DMS53 treated with DMSO at 0.1 percent for 48 hours (cell line): ENCODE measurements around the gene FAM193B.

Source experiments
- DNase-seq: peaks from one replicate; lab custom pipeline; 2025; ENCODE audit not compliant: unreplicated experiment; lab: John Stamatoyannopoulos, UW

The FAM193B gene

DNA sequence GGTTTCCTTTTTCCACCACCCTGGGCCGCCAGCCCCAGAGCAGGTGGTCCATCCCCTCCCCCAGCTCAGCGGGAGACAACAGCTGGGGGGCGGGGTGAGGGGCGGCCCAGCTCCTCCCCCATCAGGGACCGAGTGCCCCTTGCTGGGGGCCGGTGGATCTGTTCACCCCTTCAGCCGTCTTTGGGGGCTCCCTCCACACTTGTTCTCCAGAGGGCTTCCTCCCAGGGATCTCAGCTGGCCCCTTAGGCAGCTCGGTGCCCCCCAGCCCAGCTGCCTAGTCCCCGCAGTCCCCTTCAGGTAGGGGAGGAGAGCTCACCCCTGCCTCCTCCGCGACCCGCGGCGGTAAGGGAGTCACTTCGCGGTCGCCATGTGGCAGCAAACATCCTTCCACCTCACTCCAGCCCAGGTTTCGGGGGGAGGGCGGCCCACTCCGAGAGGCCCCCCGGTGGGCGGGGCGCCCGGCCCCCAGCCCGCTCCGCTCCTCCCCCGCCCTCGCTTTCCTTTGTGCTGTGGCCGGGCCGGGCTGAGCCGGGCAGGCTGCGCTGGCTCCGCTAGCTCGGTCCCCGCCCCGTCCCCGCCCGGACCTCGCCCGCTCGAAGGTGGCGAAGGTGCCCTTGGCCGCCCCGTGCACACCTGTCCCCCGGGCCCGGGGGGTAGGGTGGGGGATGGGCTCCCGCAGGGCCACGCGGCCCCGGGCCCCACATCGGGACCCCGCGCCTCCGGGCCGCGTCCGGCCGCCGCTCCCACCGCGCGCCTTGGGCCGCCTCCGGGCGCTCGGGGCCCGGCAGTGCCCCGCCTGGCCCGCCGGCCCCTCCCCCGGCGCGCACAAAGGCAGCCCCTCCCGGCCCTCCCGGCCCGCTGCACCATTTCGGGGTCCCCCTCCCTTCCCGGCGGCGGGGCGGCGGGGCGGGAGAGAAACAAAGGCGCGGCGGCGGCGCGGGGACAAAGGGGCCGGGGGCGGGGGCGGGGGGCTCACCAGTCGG, 81.6 kb downstream of the FAM193B start:
- DNase-seq = peak; percentile 6

DNA sequence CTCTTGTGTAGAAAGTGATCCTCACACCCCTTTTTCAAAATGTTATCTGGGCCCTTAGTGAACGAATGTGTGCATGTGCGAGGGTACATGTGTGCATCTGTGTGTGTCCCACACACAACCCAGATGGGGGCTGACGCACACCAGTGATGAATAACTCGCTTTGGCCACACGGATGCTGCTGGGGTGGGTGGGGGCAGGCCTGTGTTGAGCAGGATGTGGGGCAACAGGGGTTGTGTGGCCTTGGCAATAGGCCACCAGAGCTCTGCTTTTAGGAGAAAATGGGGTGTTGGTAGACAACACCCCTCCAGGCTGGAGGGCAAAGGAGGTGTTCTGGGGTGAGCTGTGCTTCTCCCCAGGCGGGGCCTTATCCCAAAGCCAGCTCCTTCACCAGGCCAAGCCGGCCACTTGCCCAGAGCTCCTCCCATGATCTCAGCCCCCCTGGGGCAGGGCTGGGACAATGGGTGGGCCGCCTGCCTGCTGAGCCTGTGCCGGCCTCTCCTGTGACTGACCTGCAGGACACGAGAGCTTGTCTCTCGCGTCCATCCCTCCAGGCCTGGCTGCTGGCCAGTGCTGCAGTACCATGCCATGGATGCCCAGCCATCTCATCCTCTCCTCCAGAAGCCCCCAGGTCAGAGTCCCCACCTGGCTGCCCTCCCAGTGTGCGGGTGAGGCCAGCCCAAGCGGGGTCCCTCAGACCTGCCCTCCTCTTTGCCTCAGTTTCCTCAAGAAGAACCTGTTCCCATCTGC, 82.6 kb downstream of the FAM193B start:
- DNase-seq = no peak

GRCh38 chr5:177470759-177471536, 83.4 kb downstream of the FAM193B start:
- no peak for DNase-seq
